Right lobe of liver (tissue), 4 donors: Measurements from ENCODE around the gene MBOAT1.

Experiments used
- POLR2A ChIP-seq: fragments of 450-650 bp; IDR thresholded peaks from one replicate; pipeline ENCODE4 v1.6.1; 2017; ENCODE audit warnings: antibody characterized with exemption, mild to moderate bottlenecking
- TF ChIP-seq, protein P1 (sequence below), 4 donors: fragments of 200-600 bp in 3 of 4; fragments of 450-650 bp in 1 of 4; IDR thresholded peaks; one replicate each; pipeline versions ENCODE4 v1.5.1 to v1.8.0; 2016 to 2022; ENCODE audit warnings: antibody characterized with exemption in 4 of 4, mild to moderate bottlenecking in 2 of 4
- donor health status: DM: no; HTN: no; CAD: no.
- donor health status: DM: no; HTN: no; CAD: no.
- donor health status: DM: no; HTN: yes; CAD: no.

DNA sequence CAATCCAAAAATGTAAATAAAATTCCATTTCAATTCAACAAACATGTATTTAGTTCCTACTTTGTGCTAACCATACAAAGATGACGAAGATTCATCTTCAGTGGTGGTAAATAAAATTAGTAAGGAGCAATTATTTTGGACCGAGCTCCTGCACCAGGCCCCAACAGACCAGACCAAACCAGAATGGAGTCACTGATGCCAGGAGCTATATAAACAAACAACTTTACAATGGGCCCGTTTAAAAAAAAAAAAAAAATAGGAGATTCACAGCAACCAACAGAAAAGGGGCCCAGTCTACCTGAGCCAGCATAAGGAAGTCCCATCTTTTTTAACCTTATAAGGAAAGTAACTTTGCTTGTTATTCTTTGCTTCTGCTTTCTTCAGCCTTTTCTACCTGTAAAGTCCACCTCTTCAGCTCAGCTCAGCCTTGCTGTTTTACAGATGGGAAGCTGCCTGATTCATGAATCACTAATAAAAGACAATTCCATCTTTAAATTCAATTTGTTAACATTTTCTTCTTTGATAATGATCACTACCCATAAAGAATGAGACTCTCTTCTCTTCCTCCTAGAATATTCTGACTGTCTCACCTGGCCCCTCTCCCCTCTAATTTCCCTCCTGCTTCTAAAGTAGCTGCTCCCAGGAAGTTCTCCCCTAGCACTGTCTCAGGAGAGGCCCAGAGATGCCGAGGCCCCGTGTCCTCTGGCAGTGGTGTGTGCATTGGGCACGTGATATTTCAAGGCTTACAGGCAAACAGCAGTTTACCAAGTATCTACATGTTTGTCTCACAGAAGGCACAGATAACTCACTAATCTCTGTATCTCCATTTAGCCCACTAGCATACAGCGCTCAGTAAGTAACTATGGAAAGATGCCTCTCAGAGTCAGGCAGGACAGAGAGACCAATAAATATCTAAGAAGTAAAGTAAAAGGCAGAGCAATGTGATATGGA is 8.4 kb downstream of the MBOAT1 start:
- TF ChIP-seq, protein P1, sequence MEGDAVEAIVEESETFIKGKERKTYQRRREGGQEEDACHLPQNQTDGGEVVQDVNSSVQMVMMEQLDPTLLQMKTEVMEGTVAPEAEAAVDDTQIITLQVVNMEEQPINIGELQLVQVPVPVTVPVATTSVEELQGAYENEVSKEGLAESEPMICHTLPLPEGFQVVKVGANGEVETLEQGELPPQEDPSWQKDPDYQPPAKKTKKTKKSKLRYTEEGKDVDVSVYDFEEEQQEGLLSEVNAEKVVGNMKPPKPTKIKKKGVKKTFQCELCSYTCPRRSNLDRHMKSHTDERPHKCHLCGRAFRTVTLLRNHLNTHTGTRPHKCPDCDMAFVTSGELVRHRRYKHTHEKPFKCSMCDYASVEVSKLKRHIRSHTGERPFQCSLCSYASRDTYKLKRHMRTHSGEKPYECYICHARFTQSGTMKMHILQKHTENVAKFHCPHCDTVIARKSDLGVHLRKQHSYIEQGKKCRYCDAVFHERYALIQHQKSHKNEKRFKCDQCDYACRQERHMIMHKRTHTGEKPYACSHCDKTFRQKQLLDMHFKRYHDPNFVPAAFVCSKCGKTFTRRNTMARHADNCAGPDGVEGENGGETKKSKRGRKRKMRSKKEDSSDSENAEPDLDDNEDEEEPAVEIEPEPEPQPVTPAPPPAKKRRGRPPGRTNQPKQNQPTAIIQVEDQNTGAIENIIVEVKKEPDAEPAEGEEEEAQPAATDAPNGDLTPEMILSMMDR (IDR thresholded peaks at IDR 0.05): no peak
- TF ChIP-seq POLR2A: no peak
